BE2C (cell line): ENCODE measurements around the gene RHCE.
"Not testable (repeated sequence)": the region's sequence is repeated elsewhere in the genome, so short reads cannot be mapped to it uniquely, and the experiment has no call there.

Experiments
- DNase-seq: peaks from one replicate; pipeline ENCODE4 v3.0.0-alpha.2; 2020
- H3K27me3 ChIP-seq: fragments of 250-450 bp; sonication (Bioruptor Pico); 2 replicates; pipeline ENCODE4 v1.5.1; 2020; ENCODE audit warnings: mild to moderate bottlenecking
- H3K36me3 ChIP-seq: fragments of 250-450 bp; sonication (Bioruptor Pico); 2 replicates; pipeline ENCODE4 v1.5.1; 2020; ENCODE audit warnings: mild to moderate bottlenecking
- H3K4me1 ChIP-seq: fragments of 250-450 bp; sonication (Bioruptor Pico); 2 replicates; pipeline ENCODE4 v1.5.1; 2020
- H3K4me3 ChIP-seq: 2 replicates; pipeline ENCODE4 v1.5.1; 2011; ENCODE audit warnings: low read depth, low read length
- H3K9me3 ChIP-seq: fragments of 250-450 bp; sonication (Bioruptor Pico); 2 replicates; pipeline ENCODE4 v1.5.1; 2020
- TF ChIP-seq, protein P1 (sequence below): IDR thresholded peaks from 2 replicates; pipeline ENCODE4 v1.5.1; 2012; ENCODE audit warnings: mild to moderate bottlenecking, low read depth, low read length

The RHCE gene

GRCh38 chr1:25445993-25446538, 25.4 kb upstream of the RHCE start:
- TF ChIP-seq, protein P1, sequence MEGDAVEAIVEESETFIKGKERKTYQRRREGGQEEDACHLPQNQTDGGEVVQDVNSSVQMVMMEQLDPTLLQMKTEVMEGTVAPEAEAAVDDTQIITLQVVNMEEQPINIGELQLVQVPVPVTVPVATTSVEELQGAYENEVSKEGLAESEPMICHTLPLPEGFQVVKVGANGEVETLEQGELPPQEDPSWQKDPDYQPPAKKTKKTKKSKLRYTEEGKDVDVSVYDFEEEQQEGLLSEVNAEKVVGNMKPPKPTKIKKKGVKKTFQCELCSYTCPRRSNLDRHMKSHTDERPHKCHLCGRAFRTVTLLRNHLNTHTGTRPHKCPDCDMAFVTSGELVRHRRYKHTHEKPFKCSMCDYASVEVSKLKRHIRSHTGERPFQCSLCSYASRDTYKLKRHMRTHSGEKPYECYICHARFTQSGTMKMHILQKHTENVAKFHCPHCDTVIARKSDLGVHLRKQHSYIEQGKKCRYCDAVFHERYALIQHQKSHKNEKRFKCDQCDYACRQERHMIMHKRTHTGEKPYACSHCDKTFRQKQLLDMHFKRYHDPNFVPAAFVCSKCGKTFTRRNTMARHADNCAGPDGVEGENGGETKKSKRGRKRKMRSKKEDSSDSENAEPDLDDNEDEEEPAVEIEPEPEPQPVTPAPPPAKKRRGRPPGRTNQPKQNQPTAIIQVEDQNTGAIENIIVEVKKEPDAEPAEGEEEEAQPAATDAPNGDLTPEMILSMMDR: no peak
- DNase-seq: no peak
- Histone ChIP-seq H3K36me3 (no peaks in the 10 kb centered on the region; the same call in 1 of the 2 replicates), H3K9me3 (no peaks in the 10 kb centered on the region), H3K27me3 (no peaks in the 10 kb centered on the region), H3K4me1 (no peaks in the 10 kb centered on the region; the same call in 1 of the 2 replicates), H3K4me3 (no peak overlapping the region)

- DNase-seq: not testable (repeated sequence)
Measured at GRCh38 chr1:25444604-25445003, 24.0 kb upstream of the RHCE start.

DNA sequence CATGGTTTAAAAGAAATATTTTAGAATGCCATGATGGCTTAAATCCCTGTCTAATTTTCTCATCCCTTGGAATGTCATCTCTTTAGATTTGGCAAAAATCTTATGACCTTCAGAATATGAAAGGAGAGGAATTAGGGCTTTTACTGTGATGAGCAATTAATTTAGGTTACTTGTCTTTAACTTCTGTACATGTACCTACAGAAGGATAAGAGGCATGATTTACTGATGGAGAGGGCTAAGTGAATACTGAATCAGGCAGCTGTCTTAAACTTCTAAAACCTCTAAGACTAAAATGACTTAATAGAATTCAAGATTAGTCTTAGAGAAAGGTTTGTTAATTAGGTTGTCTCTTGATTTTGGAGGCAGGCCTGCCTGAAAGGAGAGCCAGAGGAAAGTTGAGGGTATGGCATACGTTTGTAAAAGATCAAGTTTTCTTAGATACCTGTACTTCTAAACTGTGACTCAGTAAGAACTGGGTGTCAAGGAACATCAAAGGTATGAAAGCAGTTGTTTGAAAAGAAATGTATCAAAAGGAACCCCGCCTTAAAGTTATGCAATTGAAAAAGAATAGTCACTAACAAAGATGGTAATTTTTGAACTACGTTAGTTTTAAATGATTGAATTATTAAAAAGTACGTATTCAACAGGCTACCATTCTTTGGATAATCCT, 22.5 kb upstream of the RHCE start:
- H3K9me3 ChIP-seq: no peaks in the 10 kb centered on the region
- no peaks in the 10 kb centered on the region; the same call in 1 of the 2 replicates for H3K36me3 ChIP-seq
- TF ChIP-seq, protein P1: no peak
- H3K4me1 ChIP-seq: no peaks in the 10 kb centered on the region; the same call in 1 of the 2 replicates
- no peak overlapping the region for H3K4me3 ChIP-seq
- no peak for DNase-seq
- H3K27me3 ChIP-seq: no peaks in the 10 kb centered on the region

More at GRCh38 chr1:25444604-25445003, 24.0 kb upstream of the RHCE start:
- H3K4me3 ChIP-seq, H3K4me1 ChIP-seq, H3K27me3 ChIP-seq, H3K36me3 ChIP-seq, H3K9me3 ChIP-seq: not testable (repeated sequence)

DNA sequence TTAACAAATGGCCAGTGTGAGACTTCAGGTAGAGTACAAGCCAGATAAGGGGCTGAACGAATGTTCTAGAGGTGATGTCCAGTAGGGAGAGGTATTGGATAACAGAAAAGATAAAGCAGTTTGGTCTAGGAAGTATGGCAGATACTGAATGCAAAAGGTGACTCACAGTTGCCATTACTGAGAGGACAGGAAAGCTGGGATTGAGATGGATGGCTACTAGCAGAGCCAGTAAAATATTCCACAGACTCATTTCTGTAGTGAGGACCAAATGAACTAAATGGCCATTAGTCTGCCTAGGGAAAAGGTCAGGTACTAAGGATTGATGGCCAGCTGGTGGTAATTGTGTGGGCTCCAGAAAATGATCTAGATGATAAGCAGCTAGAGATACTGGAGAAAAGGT, 21.6 kb upstream of the RHCE start:
- peak; percentile 11 for DNase-seq
- Histone ChIP-seq H3K4me3 (no peak overlapping the region), H3K9me3 (no peaks in the 10 kb centered on the region), H3K27me3 (no peaks in the 10 kb centered on the region), H3K36me3 (peaks cover 3% of the 10 kb centered on the region; the same call in 1 of the 2 replicates), H3K4me1 (no peaks in the 10 kb centered on the region; the same call in 1 of the 2 replicates)
- TF ChIP-seq, protein P1: no peak

DNA sequence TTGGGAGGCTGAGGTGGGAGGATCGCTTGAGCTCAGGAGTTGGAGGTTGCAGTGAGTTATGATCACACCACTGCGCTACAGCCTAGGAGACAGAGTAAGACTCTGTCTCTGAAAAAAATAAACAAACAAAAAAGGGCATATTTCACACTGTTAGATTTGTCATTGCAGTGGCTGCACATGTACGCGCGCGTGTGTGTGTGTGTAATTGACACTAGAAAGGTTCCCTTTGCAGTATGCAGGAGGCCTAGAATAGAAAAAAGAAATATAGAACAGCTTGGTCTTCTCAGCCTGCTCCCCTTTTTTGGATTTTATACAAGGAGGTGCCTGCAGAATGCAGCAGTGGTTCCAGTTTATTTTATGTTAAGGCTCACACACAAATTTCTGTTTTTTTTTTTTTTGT, 18.7 kb upstream of the RHCE start:
- Histone ChIP-seq H3K4me1 (no peaks in the 10 kb centered on the region; the same call in 1 of the 2 replicates), H3K9me3 (no peaks in the 10 kb centered on the region), H3K27me3 (no peaks in the 10 kb centered on the region), H3K4me3 (no peak overlapping the region), H3K36me3 (peaks cover 3% of the 10 kb centered on the region; the same call in 1 of the 2 replicates)
- no peak for DNase-seq
- TF ChIP-seq, protein P1: no peak

DNA sequence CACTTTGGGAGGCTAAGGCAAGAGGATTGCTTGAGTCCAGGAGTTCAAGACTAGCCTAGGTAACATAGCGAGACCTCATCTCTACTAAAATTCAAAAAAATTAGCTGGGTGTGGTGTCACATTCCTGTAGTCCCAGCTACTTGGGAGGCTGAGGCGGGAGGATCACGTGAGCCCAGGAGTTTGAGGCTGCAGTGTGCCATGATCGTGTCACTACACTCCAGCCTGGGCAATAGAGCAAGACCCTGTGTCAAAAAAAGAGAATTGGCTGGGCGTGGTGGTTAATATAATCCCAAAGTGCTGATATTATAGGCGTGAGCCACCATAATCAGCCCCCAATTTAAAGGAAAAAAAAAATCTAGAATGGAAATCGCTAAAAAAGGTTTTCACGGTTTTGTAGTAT, 17.0 kb upstream of the RHCE start:
- Histone ChIP-seq H3K27me3 (no peaks in the 10 kb centered on the region), H3K9me3 (no peaks in the 10 kb centered on the region), H3K4me1 (no peaks in the 10 kb centered on the region; the same call in 1 of the 2 replicates), H3K4me3 (no peak overlapping the region), H3K36me3 (peaks cover 3% of the 10 kb centered on the region; the same call in 1 of the 2 replicates)
- no peak for DNase-seq
- TF ChIP-seq, protein P1: no peak
